DND-41 (cell line): ENCODE measurements around the gene F2RL1.

Experiments used
- ATAC-seq: fragments of 200-7000 bp; cut with Tn5 transposase; 3 replicates; pipeline ENCODE4 v1.9.1; 2021; ENCODE audit warnings: low read depth; ENCODE audit not compliant: insufficient read depth
- DNase-seq: peaks from one replicate; pipeline ENCODE4 v3.0.0-alpha.2; 2020
- H2AFZ ChIP-seq: 2 replicates; pipeline ENCODE4 v1.6.0; 2012; ENCODE audit warnings: low read depth, low read length
- H3K27ac ChIP-seq: 2 replicates; pipeline ENCODE4 v1.5.1; 2012; ENCODE audit warnings: low read length, inconsistent platforms
- H3K27me3 ChIP-seq: fragments of 200-600 bp; sonication (generic); 2 replicates; pipeline ENCODE4 v1.6.0; 2012; ENCODE audit warnings: low read length, mild to moderate bottlenecking, inconsistent platforms; ENCODE audit not compliant: insufficient read depth, poor library complexity
- H3K36me3 ChIP-seq: 2 replicates; pipeline ENCODE4 v1.5.1; 2012; ENCODE audit warnings: low read length, inconsistent platforms; ENCODE audit not compliant: insufficient read depth
- H3K4me1 ChIP-seq: 2 replicates; pipeline ENCODE4 v1.5.1; 2012; ENCODE audit warnings: mild to moderate bottlenecking, low read length; ENCODE audit not compliant: insufficient read depth
- H3K4me2 ChIP-seq: 2 replicates; pipeline ENCODE4 v1.6.0; 2012; ENCODE audit warnings: mild to moderate bottlenecking, moderate library complexity, low read length, inconsistent platforms; ENCODE audit not compliant: insufficient read depth
- H3K4me3 ChIP-seq, 2 experiments: fragments of 200-600 bp in 1 of 2; shearing (Covaris generic) in 1 of 2; 2 replicates each; pipeline ENCODE4 v1.5.1; 2012 to 2016; ENCODE audit warnings: inconsistent platforms in 2 of 2, low read length in 2 of 2, mild to moderate bottlenecking in 2 of 2, low read depth in 1 of 2, moderate library complexity in 1 of 2
- H3K79me2 ChIP-seq: 2 replicates; pipeline ENCODE4 v1.6.0; 2012; ENCODE audit warnings: low read length, inconsistent platforms; ENCODE audit not compliant: insufficient read depth
- H3K9ac ChIP-seq: 2 replicates; pipeline ENCODE4 v1.6.0; 2012; ENCODE audit warnings: low read depth, mild to moderate bottlenecking, inconsistent platforms, low read length, moderate library complexity
- H3K9me3 ChIP-seq: 2 replicates; pipeline ENCODE4 v1.5.1; 2012; ENCODE audit warnings: low read length, moderate library complexity, mild to moderate bottlenecking, inconsistent platforms; ENCODE audit not compliant: insufficient read depth, severe bottlenecking
- H4K20me1 ChIP-seq: 2 replicates; pipeline ENCODE4 v1.6.0; 2012; ENCODE audit warnings: low read length; ENCODE audit not compliant: insufficient read depth
- CTCF ChIP-seq: IDR thresholded peaks from 2 replicates; pipeline ENCODE4 v1.5.1; 2012; ENCODE audit warnings: borderline replicate concordance, low read length, moderate library complexity, mild to moderate bottlenecking; ENCODE audit not compliant: poor library complexity, severe bottlenecking; ENCODE audit errors: extremely low read depth
- EZH2 ChIP-seq: IDR thresholded peaks from 3 replicates; pipeline ENCODE4 v1.6.1; 2012; ENCODE audit warnings: borderline replicate concordance, low read depth, mild to moderate bottlenecking, moderate library complexity, low read length, inconsistent platforms; ENCODE audit not compliant: severe bottlenecking

The F2RL1 gene

GRCh38 chr5:76805821-76806505 is 12.9 kb upstream of the F2RL1 start:
- Histone ChIP-seq H3K4me2 (no peak overlapping the region), H3K27me3 (no peaks in the 10 kb centered on the region), H4K20me1 (no peaks in the 10 kb centered on the region), H3K9me3 (peaks cover under 1% of the 10 kb centered on the region), H3K4me1 (no peaks in the 10 kb centered on the region), H3K36me3 (no peaks in the 10 kb centered on the region), H3K4me3 (no peak overlapping the region), H3K79me2 (no peaks in the 10 kb centered on the region), H3K9ac (no peak overlapping the region), H2AFZ (no peak overlapping the region), H3K27ac (no peak overlapping the region)
- no peak for DNase-seq
- ATAC-seq = no peak
- TF ChIP-seq EZH2 (no peak), CTCF (no peak)

- H3K4me3 ChIP-seq = no peak overlapping the region
- no peak overlapping the region for H3K9ac ChIP-seq
- no peaks in the 10 kb centered on the region for H3K4me1 ChIP-seq
- H3K36me3 ChIP-seq = no peaks in the 10 kb centered on the region
- no peak overlapping the region for H2AFZ ChIP-seq
- H4K20me1 ChIP-seq = no peaks in the 10 kb centered on the region
- no peak for ATAC-seq
- no peak overlapping the region for H3K4me2 ChIP-seq
- no peaks in the 10 kb centered on the region for H3K27me3 ChIP-seq
- H3K9me3 ChIP-seq = peaks cover 4% of the 10 kb centered on the region
- H3K79me2 ChIP-seq = no peaks in the 10 kb centered on the region
- no peak overlapping the region for H3K27ac ChIP-seq
- TF ChIP-seq CTCF (no peak), EZH2 (no peak)
- DNase-seq = no peak
Measured at GRCh38 chr5:76807296-76807695, 11.5 kb upstream of the F2RL1 start.

- TF ChIP-seq CTCF (no peak), EZH2 (no peak)
- Histone ChIP-seq H3K4me1 (no peaks in the 10 kb centered on the region), H3K9me3 (peaks cover 4% of the 10 kb centered on the region), H2AFZ (no peak overlapping the region), H3K79me2 (no peaks in the 10 kb centered on the region), H3K27me3 (no peaks in the 10 kb centered on the region), H3K9ac (no peak overlapping the region), H3K4me3 (no peak overlapping the region), H3K36me3 (no peaks in the 10 kb centered on the region), H3K27ac (no peak overlapping the region), H4K20me1 (no peaks in the 10 kb centered on the region), H3K4me2 (no peak overlapping the region)
- no peak for ATAC-seq
- DNase-seq = no peak
Measured at GRCh38 chr5:76808141-76808691, 10.6 kb upstream of the F2RL1 start.
